Neural progenitor cell (in vitro differentiated cells): ENCODE results near the gene TBX18.

ENCODE experiments used
- CTCF ChIP-seq: fragments of 200-600 bp; sonication (generic); IDR thresholded peaks from 2 replicates; pipeline ENCODE4 v1.5.1; 2017; ENCODE audit warnings: antibody characterized with exemption, mild to moderate bottlenecking
- EZH2 ChIP-seq: fragments of 200-600 bp; sonication (generic); IDR thresholded peaks from 2 replicates; pipeline ENCODE4 v1.6.1; 2017; ENCODE audit warnings: antibody characterized with exemption, mild to moderate bottlenecking, moderate library complexity
- EZH2phosphoT487 ChIP-seq: fragments of 200-600 bp; sonication (generic); IDR thresholded peaks from 2 replicates; pipeline ENCODE4 v1.6.1; 2017; ENCODE audit warnings: antibody characterized with exemption

- TF ChIP-seq EZH2 (peak; percentile 7), CTCF (no peak), EZH2phosphoT487 (peak; percentile 7)
Observed at GRCh38 chr6:84773133-84773430, 8.7 kb upstream of the TBX18 start.
